GM23248 (cell line): ENCODE results near the gene ERC2.

Experiments
- EZH2 ChIP-seq: fragments of 200-600 bp; sonication (generic); IDR thresholded peaks from 2 replicates; pipeline ENCODE4 v1.6.1; 2018; ENCODE audit warnings: antibody characterized with exemption, mild to moderate bottlenecking; ENCODE audit not compliant: insufficient read depth, poor library complexity, severe bottlenecking
- EZH2phosphoT487 ChIP-seq: fragments of 200-600 bp; sonication (generic); IDR thresholded peaks from 2 replicates; pipeline ENCODE4 v1.6.1; 2018; ENCODE audit warnings: antibody characterized with exemption, moderate library complexity, mild to moderate bottlenecking, low read depth; ENCODE audit not compliant: insufficient read depth

DNA sequence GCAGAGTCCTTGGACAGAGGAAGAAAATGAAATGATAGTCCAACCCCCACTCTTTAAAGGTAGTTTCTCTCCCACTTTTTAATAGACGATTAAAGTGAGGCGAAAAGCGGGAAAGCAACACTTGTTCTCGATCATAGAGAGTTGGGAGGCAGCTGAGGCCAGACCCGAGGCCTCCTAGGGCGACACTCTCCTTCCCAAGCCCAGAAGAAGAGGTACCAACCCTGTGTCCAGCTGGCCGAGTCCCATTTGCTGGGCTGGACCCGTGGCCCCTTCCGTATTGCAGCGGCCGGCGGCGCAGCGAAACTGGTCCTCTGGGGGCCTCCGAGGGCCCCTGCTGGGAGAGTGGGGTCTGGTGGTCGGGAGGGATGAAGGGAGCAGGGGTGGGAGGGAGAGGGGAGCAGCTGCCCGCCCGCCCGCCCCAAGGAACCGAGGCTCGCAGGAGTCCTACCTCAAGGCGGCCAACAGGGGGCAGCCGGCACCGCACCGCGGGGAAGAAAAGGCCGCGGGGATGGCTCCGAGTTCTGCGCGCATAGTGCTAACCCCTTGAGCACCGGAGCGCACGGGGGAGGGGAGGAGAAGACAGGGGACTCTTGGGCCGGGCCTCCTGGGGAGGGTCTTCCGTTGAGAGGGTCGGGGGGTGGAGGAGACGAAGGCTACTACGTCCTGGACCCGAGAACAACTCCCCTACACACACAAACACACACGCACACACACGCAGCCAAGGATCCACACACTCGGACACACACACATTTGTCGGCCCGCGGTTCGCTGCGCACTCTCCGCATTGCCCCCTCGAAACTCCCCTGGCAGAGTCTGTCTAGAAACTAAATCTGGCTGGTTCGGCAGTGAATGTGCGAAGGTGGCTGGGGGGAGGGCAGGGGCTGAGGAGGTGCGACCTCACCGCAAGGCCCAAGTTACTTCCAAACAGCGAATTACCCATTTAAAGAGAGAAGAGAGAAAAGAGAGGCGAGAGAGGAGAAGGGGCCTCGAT, 983.2 kb downstream of the ERC2 start:
- TF ChIP-seq EZH2phosphoT487 (no peak), EZH2 (no peak)
